GM12891 (cell line): ENCODE results near the gene BAD.

Experiments
- PAX5 ChIP-seq: IDR thresholded peaks from 2 replicates; pipeline ENCODE4 v1.6.1; 2011; ENCODE audit warnings: low read length, moderate library complexity, mild to moderate bottlenecking; ENCODE audit not compliant: insufficient read depth, severe bottlenecking
- POLR2A ChIP-seq: IDR thresholded peaks from 2 replicates; pipeline ENCODE4 v1.6.1; 2011; ENCODE audit warnings: low read depth, low read length, control low read depth
- POLR2AphosphoS5 ChIP-seq: IDR thresholded peaks from 2 replicates; pipeline ENCODE4 v1.6.1; 2011; ENCODE audit warnings: low read depth, low read length, control low read depth
- POU2F2 ChIP-seq: IDR thresholded peaks from 2 replicates; pipeline ENCODE4 v1.6.1; 2011; ENCODE audit warnings: low read depth, mild to moderate bottlenecking, control low read depth, low read length, moderate library complexity
- SPI1 ChIP-seq: IDR thresholded peaks from 2 replicates; pipeline ENCODE4 v1.6.1; 2011; ENCODE audit warnings: low read depth, low read length, control low read depth
- TAF1 ChIP-seq: IDR thresholded peaks from 2 replicates; pipeline ENCODE4 v1.6.1; 2011; ENCODE audit warnings: low read depth, low read length, control low read depth

- TF ChIP-seq POLR2AphosphoS5: no peak
- TF ChIP-seq POLR2A: no peak
- TF ChIP-seq PAX5: no peak
- no peak for TF ChIP-seq SPI1
- no peak for TF ChIP-seq TAF1
- no peak for TF ChIP-seq POU2F2
Observed at GRCh38 chr11:64263947-64264317, 20.5 kb downstream of the BAD start.
